Hepatocyte (in vitro differentiated cells): ENCODE results near the gene MUC5B.

Source experiments
- EZH2phosphoT487 ChIP-seq: fragments of 200-600 bp; sonication (generic); IDR thresholded peaks from one replicate; pipeline ENCODE4 v1.6.1; 2018; ENCODE audit warnings: antibody characterized with exemption, mild to moderate bottlenecking, low read depth, moderate library complexity; ENCODE audit not compliant: unreplicated experiment, severe bottlenecking
- TF ChIP-seq, protein P1 (sequence below): fragments of 200-600 bp; sonication (generic); IDR thresholded peaks from 2 replicates; pipeline ENCODE4 v1.5.1; 2016; ENCODE audit warnings: antibody characterized with exemption, mild to moderate bottlenecking; ENCODE audit not compliant: poor library complexity

DNA sequence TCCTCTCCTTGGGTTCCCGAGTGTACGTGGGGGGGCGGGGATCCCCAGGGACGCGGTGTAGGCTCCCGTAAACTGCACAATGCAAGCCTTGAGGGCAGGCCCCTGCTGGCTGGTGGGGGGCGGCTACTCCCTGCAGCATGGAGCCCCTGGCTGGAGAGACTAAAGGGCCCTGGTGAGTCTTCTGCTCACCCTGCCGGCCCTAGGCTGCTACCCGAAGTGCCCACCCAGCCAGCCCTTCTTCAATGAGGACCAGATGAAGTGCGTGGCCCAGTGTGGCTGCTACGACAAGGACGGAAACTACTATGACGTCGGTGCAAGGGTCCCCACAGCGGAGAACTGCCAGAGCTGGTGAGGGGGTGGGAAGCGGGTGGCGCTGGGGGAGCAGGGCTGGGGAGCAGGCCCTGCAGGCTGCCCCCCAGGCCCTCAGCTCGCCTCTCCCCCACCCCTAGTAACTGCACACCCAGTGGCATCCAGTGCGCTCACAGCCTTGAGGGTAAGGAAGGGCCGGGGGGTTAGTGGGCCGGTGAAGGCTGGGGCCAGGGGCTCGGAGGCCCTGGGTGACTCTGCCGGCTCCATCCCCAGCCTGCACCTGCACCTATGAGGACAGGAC is 16.8 kb downstream of the MUC5B start:
- TF ChIP-seq, protein P1, sequence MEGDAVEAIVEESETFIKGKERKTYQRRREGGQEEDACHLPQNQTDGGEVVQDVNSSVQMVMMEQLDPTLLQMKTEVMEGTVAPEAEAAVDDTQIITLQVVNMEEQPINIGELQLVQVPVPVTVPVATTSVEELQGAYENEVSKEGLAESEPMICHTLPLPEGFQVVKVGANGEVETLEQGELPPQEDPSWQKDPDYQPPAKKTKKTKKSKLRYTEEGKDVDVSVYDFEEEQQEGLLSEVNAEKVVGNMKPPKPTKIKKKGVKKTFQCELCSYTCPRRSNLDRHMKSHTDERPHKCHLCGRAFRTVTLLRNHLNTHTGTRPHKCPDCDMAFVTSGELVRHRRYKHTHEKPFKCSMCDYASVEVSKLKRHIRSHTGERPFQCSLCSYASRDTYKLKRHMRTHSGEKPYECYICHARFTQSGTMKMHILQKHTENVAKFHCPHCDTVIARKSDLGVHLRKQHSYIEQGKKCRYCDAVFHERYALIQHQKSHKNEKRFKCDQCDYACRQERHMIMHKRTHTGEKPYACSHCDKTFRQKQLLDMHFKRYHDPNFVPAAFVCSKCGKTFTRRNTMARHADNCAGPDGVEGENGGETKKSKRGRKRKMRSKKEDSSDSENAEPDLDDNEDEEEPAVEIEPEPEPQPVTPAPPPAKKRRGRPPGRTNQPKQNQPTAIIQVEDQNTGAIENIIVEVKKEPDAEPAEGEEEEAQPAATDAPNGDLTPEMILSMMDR = no peak
- no peak for TF ChIP-seq EZH2phosphoT487
